SK-N-SH treated with all-trans-retinoic acid at 6 μM for 48 hours (cell line): ENCODE measurements around the gene CLEC16A.

Source experiments
- ATAC-seq: fragments of 200-7000 bp; cut with Tn5 transposase; 3 replicates; pipeline ENCODE4 v1.9.1; 2020; ENCODE audit warnings: mild to moderate bottlenecking, moderate library complexity
- ARNTL ChIP-seq: fragments of 450-650 bp; formaldehyde crosslinking; IDR thresholded peaks from 2 replicates; pipeline ENCODE4 v1.5.0; 2020; ENCODE audit warnings: low read depth, mild to moderate bottlenecking, moderate library complexity, borderline replicate concordance
- CSDC2 ChIP-seq: fragments of 250-450 bp; sonication (Bioruptor Pico); IDR thresholded peaks from 2 replicates; pipeline ENCODE4 v1.5.0; 2020; ENCODE audit warnings: mild to moderate bottlenecking, moderate library complexity
- GLIS3 ChIP-seq: fragments of 250-450 bp; sonication (Bioruptor Pico); IDR thresholded peaks from 2 replicates; pipeline ENCODE4 v1.5.0; 2020; ENCODE audit warnings: mild to moderate bottlenecking, moderate library complexity
- ISL1 ChIP-seq: fragments of 250-450 bp; sonication (Bioruptor Pico); IDR thresholded peaks from 2 replicates; pipeline ENCODE4 v2.1.2; 2022; ENCODE audit warnings: mild to moderate bottlenecking, moderate library complexity
- OSR1 ChIP-seq: fragments of 250-450 bp; sonication (Bioruptor Pico); IDR thresholded peaks from 2 replicates; pipeline ENCODE4 v1.8.0; 2022; ENCODE audit warnings: moderate library complexity, mild to moderate bottlenecking, inconsistent platforms
- PPARA ChIP-seq: fragments of 250-450 bp; sonication (Bioruptor Pico); IDR thresholded peaks from 2 replicates; pipeline ENCODE4 v1.5.0; 2020; ENCODE audit warnings: mild to moderate bottlenecking, borderline replicate concordance
- RARB ChIP-seq: fragments of 250-450 bp; sonication (Bioruptor Pico); IDR thresholded peaks from 2 replicates; pipeline ENCODE4 v1.8.0; 2021; ENCODE audit warnings: mild to moderate bottlenecking, moderate library complexity
- SNAI2 ChIP-seq: fragments of 250-450 bp; sonication (Bioruptor Pico); IDR thresholded peaks from 2 replicates; pipeline ENCODE4 v1.5.0; 2020; ENCODE audit warnings: mild to moderate bottlenecking, moderate library complexity
- TOX ChIP-seq: fragments of 250-450 bp; sonication (Bioruptor Pico); IDR thresholded peaks from 2 replicates; pipeline ENCODE4 v1.8.0; 2021; ENCODE audit warnings: mild to moderate bottlenecking, moderate library complexity, borderline replicate concordance
- ZC3H10 ChIP-seq: fragments of 250-450 bp; sonication (Bioruptor Pico); IDR thresholded peaks from 2 replicates; pipeline ENCODE4 v1.5.1; 2021; ENCODE audit warnings: mild to moderate bottlenecking, moderate library complexity
- ZFP3 ChIP-seq: fragments of 250-450 bp; sonication (Bioruptor Pico); IDR thresholded peaks from 2 replicates; pipeline ENCODE4 v1.5.0; 2020; ENCODE audit warnings: mild to moderate bottlenecking, moderate library complexity
- ZNF565 ChIP-seq: fragments of 450-650 bp; formaldehyde crosslinking; conservative IDR thresholded peaks from 2 replicates; pipeline ENCODE4 v1.5.0; 2020; ENCODE audit warnings: low read depth, mild to moderate bottlenecking, moderate library complexity
- ZNF70 ChIP-seq: fragments of 450-650 bp; formaldehyde crosslinking; IDR thresholded peaks from 2 replicates; pipeline ENCODE4 v1.5.0; 2020; ENCODE audit warnings: mild to moderate bottlenecking, moderate library complexity
- ZNF8 ChIP-seq: fragments of 450-650 bp; formaldehyde crosslinking; IDR thresholded peaks from 2 replicates; pipeline ENCODE4 v1.5.0; 2020; ENCODE audit warnings: mild to moderate bottlenecking, moderate library complexity
- TF ChIP-seq, protein P1 (sequence below): fragments of 250-450 bp; sonication (Bioruptor Pico); IDR thresholded peaks from 2 replicates; pipeline ENCODE4 v1.8.0; 2021; ENCODE audit warnings: low read depth, mild to moderate bottlenecking, moderate library complexity, borderline replicate concordance
- TF ChIP-seq, protein P2 (sequence below): fragments of 250-450 bp; sonication (Bioruptor Pico); IDR thresholded peaks from 2 replicates; pipeline ENCODE4 v1.8.0; 2020; ENCODE audit warnings: mild to moderate bottlenecking, moderate library complexity, borderline replicate concordance
- TF ChIP-seq, protein P3 (sequence below): fragments of 250-450 bp; sonication (Bioruptor Pico); IDR thresholded peaks from 2 replicates; pipeline ENCODE4 v1.5.1; 2020; ENCODE audit warnings: low read depth, mild to moderate bottlenecking, moderate library complexity
- TF ChIP-seq, protein P4 (sequence below): fragments of 250-450 bp; sonication (Bioruptor Pico); IDR thresholded peaks from 2 replicates; pipeline ENCODE4 v1.5.0; 2020; ENCODE audit warnings: mild to moderate bottlenecking, moderate library complexity
- TF ChIP-seq, protein P5 (sequence below): fragments of 250-450 bp; sonication (Bioruptor Pico); IDR thresholded peaks from 2 replicates; pipeline ENCODE4 v1.5.1; 2021; ENCODE audit warnings: mild to moderate bottlenecking, moderate library complexity

The CLEC16A gene

DNA sequence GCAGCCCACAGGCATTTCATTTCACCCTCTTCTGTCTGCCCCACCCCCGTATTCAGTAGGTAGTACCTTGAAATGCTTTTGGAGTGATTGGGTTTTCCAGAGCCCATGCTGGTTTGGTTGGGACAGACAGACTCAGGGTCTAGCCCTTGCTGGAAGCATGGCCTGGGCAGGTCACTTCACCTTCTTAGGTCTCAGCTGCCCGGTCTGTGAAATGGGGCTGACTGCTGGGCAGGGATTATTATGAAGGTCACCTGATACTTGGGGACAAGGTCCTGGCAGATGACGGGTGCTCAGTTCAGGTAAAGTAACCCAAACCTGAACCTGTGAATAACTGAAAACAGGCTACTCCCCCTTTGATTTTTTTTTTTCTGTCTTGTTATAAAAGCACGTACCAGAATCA, 116.0 kb downstream of the CLEC16A start:
- TF ChIP-seq ARNTL (CRISPR knock-in tag) (no peak), SNAI2 (no peak), ISL1 (CRISPR knock-in tag) (no peak), PPARA (CRISPR knock-in tag) (no peak), ZNF565 (no peak), OSR1 (CRISPR knock-in tag) (no peak), ZNF8 (CRISPR knock-in tag) (no peak), GLIS3 (CRISPR knock-in tag) (no peak), ZC3H10 (CRISPR knock-in tag) (no peak), ZNF70 (CRISPR knock-in tag) (no peak), RARB (CRISPR knock-in tag) (no peak), TOX (CRISPR knock-in tag) (no peak), ZFP3 (CRISPR knock-in tag) (no peak)
- TF ChIP-seq, protein P1, sequence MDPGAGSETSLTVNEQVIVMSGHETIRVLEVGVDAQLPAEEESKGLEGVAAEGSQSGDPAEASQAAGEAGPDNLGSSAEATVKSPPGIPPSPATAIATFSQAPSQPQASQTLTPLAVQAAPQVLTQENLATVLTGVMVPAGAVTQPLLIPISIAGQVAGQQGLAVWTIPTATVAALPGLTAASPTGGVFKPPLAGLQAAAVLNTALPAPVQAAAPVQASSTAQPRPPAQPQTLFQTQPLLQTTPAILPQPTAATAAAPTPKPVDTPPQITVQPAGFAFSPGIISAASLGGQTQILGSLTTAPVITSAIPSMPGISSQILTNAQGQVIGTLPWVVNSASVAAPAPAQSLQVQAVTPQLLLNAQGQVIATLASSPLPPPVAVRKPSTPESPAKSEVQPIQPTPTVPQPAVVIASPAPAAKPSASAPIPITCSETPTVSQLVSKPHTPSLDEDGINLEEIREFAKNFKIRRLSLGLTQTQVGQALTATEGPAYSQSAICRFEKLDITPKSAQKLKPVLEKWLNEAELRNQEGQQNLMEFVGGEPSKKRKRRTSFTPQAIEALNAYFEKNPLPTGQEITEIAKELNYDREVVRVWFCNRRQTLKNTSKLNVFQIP (CRISPR knock-in tag) = no peak
- TF ChIP-seq, protein P2, sequence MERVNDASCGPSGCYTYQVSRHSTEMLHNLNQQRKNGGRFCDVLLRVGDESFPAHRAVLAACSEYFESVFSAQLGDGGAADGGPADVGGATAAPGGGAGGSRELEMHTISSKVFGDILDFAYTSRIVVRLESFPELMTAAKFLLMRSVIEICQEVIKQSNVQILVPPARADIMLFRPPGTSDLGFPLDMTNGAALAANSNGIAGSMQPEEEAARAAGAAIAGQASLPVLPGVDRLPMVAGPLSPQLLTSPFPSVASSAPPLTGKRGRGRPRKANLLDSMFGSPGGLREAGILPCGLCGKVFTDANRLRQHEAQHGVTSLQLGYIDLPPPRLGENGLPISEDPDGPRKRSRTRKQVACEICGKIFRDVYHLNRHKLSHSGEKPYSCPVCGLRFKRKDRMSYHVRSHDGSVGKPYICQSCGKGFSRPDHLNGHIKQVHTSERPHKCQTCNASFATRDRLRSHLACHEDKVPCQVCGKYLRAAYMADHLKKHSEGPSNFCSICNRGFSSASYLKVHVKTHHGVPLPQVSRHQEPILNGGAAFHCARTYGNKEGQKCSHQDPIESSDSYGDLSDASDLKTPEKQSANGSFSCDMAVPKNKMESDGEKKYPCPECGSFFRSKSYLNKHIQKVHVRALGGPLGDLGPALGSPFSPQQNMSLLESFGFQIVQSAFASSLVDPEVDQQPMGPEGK (CRISPR knock-in tag) = no peak
- TF ChIP-seq, protein P3, sequence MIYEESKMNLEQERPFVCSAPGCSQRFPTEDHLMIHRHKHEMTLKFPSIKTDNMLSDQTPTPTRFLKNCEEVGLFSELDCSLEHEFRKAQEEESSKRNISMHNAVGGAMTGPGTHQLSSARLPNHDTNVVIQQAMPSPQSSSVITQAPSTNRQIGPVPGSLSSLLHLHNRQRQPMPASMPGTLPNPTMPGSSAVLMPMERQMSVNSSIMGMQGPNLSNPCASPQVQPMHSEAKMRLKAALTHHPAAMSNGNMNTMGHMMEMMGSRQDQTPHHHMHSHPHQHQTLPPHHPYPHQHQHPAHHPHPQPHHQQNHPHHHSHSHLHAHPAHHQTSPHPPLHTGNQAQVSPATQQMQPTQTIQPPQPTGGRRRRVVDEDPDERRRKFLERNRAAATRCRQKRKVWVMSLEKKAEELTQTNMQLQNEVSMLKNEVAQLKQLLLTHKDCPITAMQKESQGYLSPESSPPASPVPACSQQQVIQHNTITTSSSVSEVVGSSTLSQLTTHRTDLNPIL = no peak
- TF ChIP-seq, protein P4, sequence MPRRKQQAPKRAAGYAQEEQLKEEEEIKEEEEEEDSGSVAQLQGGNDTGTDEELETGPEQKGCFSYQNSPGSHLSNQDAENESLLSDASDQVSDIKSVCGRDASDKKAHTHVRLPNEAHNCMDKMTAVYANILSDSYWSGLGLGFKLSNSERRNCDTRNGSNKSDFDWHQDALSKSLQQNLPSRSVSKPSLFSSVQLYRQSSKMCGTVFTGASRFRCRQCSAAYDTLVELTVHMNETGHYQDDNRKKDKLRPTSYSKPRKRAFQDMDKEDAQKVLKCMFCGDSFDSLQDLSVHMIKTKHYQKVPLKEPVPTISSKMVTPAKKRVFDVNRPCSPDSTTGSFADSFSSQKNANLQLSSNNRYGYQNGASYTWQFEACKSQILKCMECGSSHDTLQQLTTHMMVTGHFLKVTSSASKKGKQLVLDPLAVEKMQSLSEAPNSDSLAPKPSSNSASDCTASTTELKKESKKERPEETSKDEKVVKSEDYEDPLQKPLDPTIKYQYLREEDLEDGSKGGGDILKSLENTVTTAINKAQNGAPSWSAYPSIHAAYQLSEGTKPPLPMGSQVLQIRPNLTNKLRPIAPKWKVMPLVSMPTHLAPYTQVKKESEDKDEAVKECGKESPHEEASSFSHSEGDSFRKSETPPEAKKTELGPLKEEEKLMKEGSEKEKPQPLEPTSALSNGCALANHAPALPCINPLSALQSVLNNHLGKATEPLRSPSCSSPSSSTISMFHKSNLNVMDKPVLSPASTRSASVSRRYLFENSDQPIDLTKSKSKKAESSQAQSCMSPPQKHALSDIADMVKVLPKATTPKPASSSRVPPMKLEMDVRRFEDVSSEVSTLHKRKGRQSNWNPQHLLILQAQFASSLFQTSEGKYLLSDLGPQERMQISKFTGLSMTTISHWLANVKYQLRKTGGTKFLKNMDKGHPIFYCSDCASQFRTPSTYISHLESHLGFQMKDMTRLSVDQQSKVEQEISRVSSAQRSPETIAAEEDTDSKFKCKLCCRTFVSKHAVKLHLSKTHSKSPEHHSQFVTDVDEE (CRISPR knock-in tag) = no peak
- TF ChIP-seq, protein P5, sequence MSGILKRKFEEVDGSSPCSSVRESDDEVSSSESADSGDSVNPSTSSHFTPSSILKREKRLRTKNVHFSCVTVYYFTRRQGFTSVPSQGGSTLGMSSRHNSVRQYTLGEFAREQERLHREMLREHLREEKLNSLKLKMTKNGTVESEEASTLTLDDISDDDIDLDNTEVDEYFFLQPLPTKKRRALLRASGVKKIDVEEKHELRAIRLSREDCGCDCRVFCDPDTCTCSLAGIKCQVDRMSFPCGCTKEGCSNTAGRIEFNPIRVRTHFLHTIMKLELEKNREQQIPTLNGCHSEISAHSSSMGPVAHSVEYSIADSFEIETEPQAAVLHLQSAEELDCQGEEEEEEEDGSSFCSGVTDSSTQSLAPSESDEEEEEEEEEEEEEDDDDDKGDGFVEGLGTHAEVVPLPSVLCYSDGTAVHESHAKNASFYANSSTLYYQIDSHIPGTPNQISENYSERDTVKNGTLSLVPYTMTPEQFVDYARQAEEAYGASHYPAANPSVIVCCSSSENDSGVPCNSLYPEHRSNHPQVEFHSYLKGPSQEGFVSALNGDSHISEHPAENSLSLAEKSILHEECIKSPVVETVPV (CRISPR knock-in tag) = no peak
- TF ChIP-seq, all 23 proteins: peak for 0
- ATAC-seq = no peak

DNA sequence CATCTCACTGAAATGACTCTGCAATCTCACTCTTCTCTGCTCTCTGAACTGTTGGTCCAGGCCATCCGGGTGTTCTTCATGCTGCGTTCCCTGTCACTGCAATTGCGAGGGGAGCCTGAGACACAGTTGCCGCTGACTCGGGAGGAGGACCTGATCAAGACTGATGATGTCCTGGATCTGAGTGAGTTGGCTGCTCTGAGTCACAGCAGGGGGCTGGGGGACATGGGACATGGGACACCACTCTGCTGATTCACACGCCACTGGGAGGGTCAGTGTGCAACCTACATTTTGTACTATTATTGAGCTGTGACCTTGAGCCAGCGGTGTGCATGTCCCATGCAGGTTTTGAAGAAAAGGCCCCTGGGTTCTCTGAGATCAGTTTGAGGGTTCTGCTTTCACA, 116.5 kb downstream of the CLEC16A start:
- no peak for ATAC-seq
- TF ChIP-seq ARNTL (CRISPR knock-in tag) (no peak), CSDC2 (CRISPR knock-in tag) (no peak)

DNA sequence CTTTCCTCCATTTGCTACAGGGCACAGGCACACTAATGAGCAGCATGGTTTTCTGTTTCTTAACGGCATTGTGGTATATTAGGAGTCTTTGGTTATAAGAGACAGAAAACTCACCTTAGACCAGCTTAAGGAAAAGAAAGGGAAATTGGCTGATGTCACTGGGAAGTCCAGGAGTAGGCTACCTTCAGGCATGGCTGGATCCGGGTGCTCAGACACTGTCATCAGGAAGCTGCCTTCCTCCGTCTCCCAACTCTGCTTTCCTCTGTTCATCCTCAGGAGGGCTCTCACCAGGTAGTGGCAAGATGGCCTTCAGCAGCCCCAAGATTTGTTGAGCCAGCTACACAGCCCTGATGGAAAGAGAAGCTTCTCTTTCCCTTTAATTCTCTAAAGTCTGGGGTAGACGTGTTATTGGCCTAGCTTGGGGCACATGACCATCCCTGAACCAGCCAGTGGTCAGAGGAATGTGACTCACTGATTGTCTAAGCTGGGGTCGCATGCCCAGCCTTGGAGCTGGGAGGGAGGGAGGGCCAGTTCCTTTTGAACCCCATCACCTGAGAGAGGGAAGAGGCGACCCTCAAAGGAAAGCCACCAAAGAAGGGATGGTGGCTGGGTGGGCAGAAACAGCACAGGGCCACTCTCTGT, 117.4 kb downstream of the CLEC16A start:
- ATAC-seq = no peak
- TF ChIP-seq CSDC2 (CRISPR knock-in tag) (no peak), ARNTL (CRISPR knock-in tag) (no peak), ZNF8 (CRISPR knock-in tag) (no peak), ZNF565 (no peak), TOX (CRISPR knock-in tag) (no peak)
